IMR-90 (cell line): ENCODE results near the gene ACACB. TPM values are rescaled to one million over a fixed set of nuclear protein-coding genes. Genes with fewer than 3 reads are reported as not detected.

Experiments used
- ATAC-seq: fragments of 200-7000 bp; cut with Tn5 transposase; 2 replicates; pipeline ENCODE4 v1.9.1; 2020; ENCODE audit warnings: low read depth, mild to moderate bottlenecking, moderate library complexity
- BruUV-seq: library from RNA; stranded (reverse); fragments of 400-500 nt; replicated peaks from 2 replicates; lab custom pipeline; 2021; lab: Mats Ljungman, UMichigan
- CTCF ChIA-PET: fragments of 300-600 bp; formaldehyde crosslinking; extraction: SDS; loops from one replicate; lab custom pipeline; 2021; ENCODE audit warnings: antibody characterized with exemption; lab: Yijun Ruan, JAX
- POLR2A ChIA-PET: fragments of 300-600 bp; sonication (Branson Sonifier 250); formaldehyde crosslinking; loops from one replicate; lab custom pipeline; 2022; ENCODE audit warnings: antibody characterized with exemption; ENCODE audit not compliant: unreplicated experiment; lab: Charles Lee
- DNase-seq: peaks from one replicate; pipeline ENCODE4 v3.0.0; 2013
- H2AFZ ChIP-seq: replicated peaks from 2 replicates; pipeline ENCODE3; 2013; ENCODE audit warnings: low read length, mild to moderate bottlenecking; ENCODE audit not compliant: poor library complexity
- H2AK5ac ChIP-seq: 2 replicates; pipeline ENCODE4 v1.6.1; 2013; ENCODE audit warnings: low read depth, low read length, inconsistent platforms
- H2AK9ac ChIP-seq: replicated peaks from 2 replicates; pipeline ENCODE3; 2013; ENCODE audit warnings: mild to moderate bottlenecking, low read depth, low read length, moderate library complexity; ENCODE audit not compliant: poor library complexity
- H2BK120ac ChIP-seq: 2 replicates; pipeline ENCODE4 v1.6.1; 2013; ENCODE audit warnings: low read depth, low read length, inconsistent platforms
- H2BK15ac ChIP-seq: 3 replicates; pipeline ENCODE4 v1.6.1; 2013; ENCODE audit warnings: low read depth, low read length, inconsistent platforms
- H2BK20ac ChIP-seq: 2 replicates; pipeline ENCODE4 v1.6.1; 2013; ENCODE audit warnings: low read depth, mild to moderate bottlenecking, inconsistent platforms, low read length, moderate library complexity
- H2BK5ac ChIP-seq: 2 replicates; pipeline ENCODE4 v1.6.1; 2013; ENCODE audit warnings: mild to moderate bottlenecking, low read depth, low read length, inconsistent platforms; ENCODE audit not compliant: poor library complexity, severe bottlenecking
- H3K14ac ChIP-seq: replicated peaks from 2 replicates; pipeline ENCODE4 v1.6.1; 2013; ENCODE audit warnings: low read depth, low read length, inconsistent platforms
- H3K18ac ChIP-seq: 2 replicates; pipeline ENCODE4 v1.6.1; 2013; ENCODE audit warnings: low read depth, low read length, control low read depth
- H3K23ac ChIP-seq: 2 replicates; pipeline ENCODE4 v1.6.1; 2013; ENCODE audit warnings: low read depth, low read length, inconsistent platforms
- H3K27ac ChIP-seq: 2 replicates; pipeline ENCODE4 v1.5.1; 2013; ENCODE audit warnings: mild to moderate bottlenecking, control low read depth, low read length; ENCODE audit not compliant: insufficient read depth
- H3K27me3 ChIP-seq: 2 replicates; pipeline ENCODE4 v1.6.1; 2013; ENCODE audit warnings: low read length; ENCODE audit not compliant: control insufficient read depth, insufficient read depth
- H3K36me3 ChIP-seq: 2 replicates; pipeline ENCODE4 v1.6.1; 2013; ENCODE audit warnings: low read length, mixed read lengths; ENCODE audit not compliant: control insufficient read depth, insufficient read depth
- H3K4ac ChIP-seq: 2 replicates; pipeline ENCODE4 v1.6.1; 2013; ENCODE audit warnings: low read depth, low read length, inconsistent platforms
- H3K4me1 ChIP-seq: 2 replicates; pipeline ENCODE4 v1.6.1; 2013; ENCODE audit warnings: low read length, mixed read lengths; ENCODE audit not compliant: control insufficient read depth, insufficient read depth
- H3K4me2 ChIP-seq: 2 replicates; pipeline ENCODE4 v1.6.1; 2013; ENCODE audit warnings: low read depth, mild to moderate bottlenecking, control low read depth, low read length, moderate library complexity
- H3K4me3 ChIP-seq: 2 replicates; pipeline ENCODE4 v1.5.1; 2013; ENCODE audit warnings: low read depth, mild to moderate bottlenecking, control low read depth, low read length, moderate library complexity; ENCODE audit not compliant: insufficient read depth
- H3K56ac ChIP-seq: 2 replicates; pipeline ENCODE4 v1.6.1; 2013; ENCODE audit warnings: low read length, inconsistent platforms; ENCODE audit not compliant: insufficient read depth; ENCODE audit errors: extremely low read depth
- H3K79me1 ChIP-seq, 2 experiments: 2 replicates each; pipeline ENCODE4 v1.6.1; 2013; ENCODE audit warnings: low read length in 2 of 2, inconsistent platforms in 1 of 2, low read depth in 1 of 2
- H3K9ac ChIP-seq: 2 replicates; pipeline ENCODE4 v1.6.1; 2013; ENCODE audit warnings: low read depth, low read length, control low read depth
- H3K9me1 ChIP-seq: 2 replicates; pipeline ENCODE4 v1.6.1; 2013; ENCODE audit warnings: low read length, inconsistent platforms; ENCODE audit not compliant: insufficient read depth
- H3K9me3 ChIP-seq: 2 replicates; pipeline ENCODE4 v1.6.1; 2013; ENCODE audit warnings: low read length; ENCODE audit not compliant: control insufficient read depth, insufficient read depth
- H4K20me1 ChIP-seq: 2 replicates; pipeline ENCODE4 v1.6.1; 2013; ENCODE audit warnings: low read length, inconsistent platforms; ENCODE audit not compliant: insufficient read depth
- H4K5ac ChIP-seq: 2 replicates; pipeline ENCODE4 v1.6.1; 2013; ENCODE audit warnings: mild to moderate bottlenecking, low read depth, low read length, control low read depth
- H4K8ac ChIP-seq, 2 experiments: 2 replicates each; pipeline ENCODE4 v1.6.1; 2013; ENCODE audit warnings: low read depth in 2 of 2, low read length in 2 of 2, control low read depth in 1 of 2, inconsistent platforms in 1 of 2
- H4K91ac ChIP-seq: 2 replicates; pipeline ENCODE4 v1.6.1; 2013; ENCODE audit warnings: low read depth, low read length, inconsistent platforms; ENCODE audit not compliant: insufficient read depth
- BHLHE40 ChIP-seq: fragments of 150-350 bp; IDR thresholded peaks from 2 replicates; pipeline ENCODE4 v1.6.1; 2016; ENCODE audit warnings: mild to moderate bottlenecking, low read depth, low read length
- CEBPB ChIP-seq: IDR thresholded peaks from 2 replicates; pipeline ENCODE4 v1.6.1; 2012; ENCODE audit warnings: low read depth, low read length, improper control_type of control experiment
- CHD1 ChIP-seq: IDR thresholded peaks from 2 replicates; pipeline ENCODE4 v1.6.1; 2012; ENCODE audit warnings: low read depth, low read length, improper control_type of control experiment
- CTCF ChIP-seq: conservative IDR thresholded peaks from 2 replicates; pipeline ENCODE4 v1.5.1; 2012; ENCODE audit warnings: mild to moderate bottlenecking, low read depth, low read length, improper control_type of control experiment
- ELK1 ChIP-seq: fragments of 150-350 bp; IDR thresholded peaks from 2 replicates; pipeline ENCODE4 v1.6.1; 2016; ENCODE audit warnings: low read depth, mild to moderate bottlenecking, low read length, moderate library complexity, borderline replicate concordance
- FOS ChIP-seq: fragments of 150-350 bp; IDR thresholded peaks from 2 replicates; pipeline ENCODE4 v1.6.1; 2016; ENCODE audit warnings: low read depth, low read length
- MAFK ChIP-seq: IDR thresholded peaks from 2 replicates; pipeline ENCODE4 v1.6.1; 2012; ENCODE audit warnings: low read depth, low read length, improper control_type of control experiment
- MAZ ChIP-seq: IDR thresholded peaks from 2 replicates; pipeline ENCODE4 v1.6.1; 2012; ENCODE audit warnings: low read depth, mild to moderate bottlenecking, low read length, improper control_type of control experiment, moderate library complexity, borderline replicate concordance
- MXI1 ChIP-seq: IDR thresholded peaks from 2 replicates; pipeline ENCODE4 v1.6.1; 2012; ENCODE audit warnings: low read depth, mild to moderate bottlenecking, low read length, moderate library complexity, borderline replicate concordance
- NFE2L2 ChIP-seq: fragments of 150-350 bp; IDR thresholded peaks from 2 replicates; pipeline ENCODE4 v1.6.1; 2016; ENCODE audit warnings: low read depth, mild to moderate bottlenecking, low read length
- POLR2A ChIP-seq: IDR thresholded peaks from 2 replicates; pipeline ENCODE4 v1.6.1; 2012; ENCODE audit warnings: mild to moderate bottlenecking, low read depth, low read length
- RAD21 ChIP-seq: IDR thresholded peaks from 2 replicates; pipeline ENCODE4 v1.6.1; 2012; ENCODE audit warnings: low read length, improper control_type of control experiment
- RCOR1 ChIP-seq: IDR thresholded peaks from 2 replicates; pipeline ENCODE4 v1.6.1; 2012; ENCODE audit warnings: mild to moderate bottlenecking, low read length, improper control_type of control experiment; ENCODE audit not compliant: insufficient replicate concordance
- RFX5 ChIP-seq: IDR thresholded peaks from 2 replicates; pipeline ENCODE4 v1.8.0; 2012; ENCODE audit warnings: low read depth, mild to moderate bottlenecking, low read length, moderate library complexity
- SMC3 ChIP-seq: fragments of 150-350 bp; IDR thresholded peaks from 2 replicates; pipeline ENCODE4 v1.6.1; 2016; ENCODE audit warnings: low read depth, mild to moderate bottlenecking, antibody characterized with exemption, low read length, moderate library complexity
- WGBS, 2 experiments: methylation state at CpG; one replicate each; pipeline versions ENCODE4 v1.1.5 to v1.1.7; 2013; ENCODE audit warnings: missing lambda C conversion rate in 2 of 2; ENCODE audit not compliant: insufficient read length in 1 of 2; ENCODE audit errors: extremely low coverage in 2 of 2; 5-methylcytosine and 5-hydroxymethylcytosine counted together
- dilution Hi-C: fragments of 300-500 bp; cut with HindIII; formaldehyde crosslinking; loops from one replicate; pipeline ENCODE4 v1.14.3; 2018; ENCODE audit warnings: low sequenced_read_pairs; ENCODE audit not compliant: unreplicated experiment
- in situ Hi-C: fragments of 300-500 bp; cut with MboI; formaldehyde crosslinking; loops from 3 replicates; pipeline ENCODE4 v1.14.3; 2019; ENCODE audit warnings: low sequenced_read_pairs, inconsistent platforms, mixed read lengths
- intact Hi-C: fragments of 100-400 bp; cut with micrococcal nuclease; formaldehyde crosslinking; loops from 2 replicates; pipeline ENCODE4 v1.10.0; 2022
- polyA plus RNA-seq, 3 experiments: library from polyadenylated mRNA; depleted of rRNA; stranded (reverse); fragments of >200 nt; gene quantifications; 2 replicates each; pipeline ENCODE4 v1.2.3, GENCODE V29; 2012; ENCODE audit warnings: low replicate concordance in 1 of 3
- total RNA-seq: library from RNA; depleted of rRNA; stranded (reverse); fragments of >200 nt; gene quantifications from 2 replicates; pipeline ENCODE4 v1.2.3, GENCODE V29; 2012
- TF ChIP-seq, protein P1 (sequence below): fragments of 150-350 bp; IDR thresholded peaks from 2 replicates; pipeline ENCODE4 v1.6.1; 2017; ENCODE audit warnings: mild to moderate bottlenecking, antibody characterized with exemption, low read length, low read depth

The ACACB gene
- total and polyA plus RNA-seq, 2 of the 4 experiments (the other 2 are of a cell fraction), result 2.0 to 2.1 TPM

GRCh38 chr12:109287181-109287580 is 170.8 kb downstream of the ACACB start:
- no peaks in the 10 kb centered on the region for H3K79me1 ChIP-seq
- no peak overlapping the region for H2AK9ac ChIP-seq
- no peak overlapping the region for H3K4me3 ChIP-seq
- no peaks in the 10 kb centered on the region for H3K4me1 ChIP-seq
- H3K27me3 ChIP-seq, result peaks cover 2% of the 10 kb centered on the region; the same call in 1 of the 2 replicates
- H3K56ac ChIP-seq, result no peak overlapping the region
- no peak overlapping the region for H2AK5ac ChIP-seq
- no peak overlapping the region for H2BK20ac ChIP-seq
- H3K36me3 ChIP-seq, result no peaks in the 10 kb centered on the region
- H3K18ac ChIP-seq, result no peak overlapping the region
- H3K27ac ChIP-seq, result no peak overlapping the region
- H3K9me1 ChIP-seq, result no peaks in the 10 kb centered on the region
- no peak overlapping the region for H3K14ac ChIP-seq
- no peak overlapping the region for H2BK5ac ChIP-seq
- no peak overlapping the region for H2BK120ac ChIP-seq
- H3K9ac ChIP-seq, result no peak overlapping the region
- POLR2A ChIA-PET, result no interaction called here
- H2AFZ ChIP-seq, result no peak overlapping the region
- H4K91ac ChIP-seq, result no peak overlapping the region
- H4K5ac ChIP-seq, result no peak overlapping the region
- no peak for ATAC-seq
- TF ChIP-seq, protein P1, sequence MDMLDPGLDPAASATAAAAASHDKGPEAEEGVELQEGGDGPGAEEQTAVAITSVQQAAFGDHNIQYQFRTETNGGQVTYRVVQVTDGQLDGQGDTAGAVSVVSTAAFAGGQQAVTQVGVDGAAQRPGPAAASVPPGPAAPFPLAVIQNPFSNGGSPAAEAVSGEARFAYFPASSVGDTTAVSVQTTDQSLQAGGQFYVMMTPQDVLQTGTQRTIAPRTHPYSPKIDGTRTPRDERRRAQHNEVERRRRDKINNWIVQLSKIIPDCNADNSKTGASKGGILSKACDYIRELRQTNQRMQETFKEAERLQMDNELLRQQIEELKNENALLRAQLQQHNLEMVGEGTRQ, result no peak
- no peak for TF ChIP-seq MXI1
- no peak for TF ChIP-seq RCOR1
- TF ChIP-seq RAD21, result no peak
- TF ChIP-seq CHD1, result no peak
- no peak for TF ChIP-seq MAZ
- no peak for TF ChIP-seq BHLHE40
- TF ChIP-seq FOS, result no peak
- TF ChIP-seq CTCF, result no peak
- TF ChIP-seq NFE2L2, result no peak
- no peak for TF ChIP-seq POLR2A
- TF ChIP-seq MAFK, result no peak
- TF ChIP-seq ELK1, result no peak
- no peak for TF ChIP-seq SMC3
- no peak for TF ChIP-seq CEBPB
- no peak for TF ChIP-seq RFX5
- intact Hi-C loops (loop anchor here (2.0 kb wide), 1 partner anchor 44 kb away; no protein-coding TSS in a partner anchor), dilution Hi-C loops (no loop called here), in situ Hi-C loops (no loop called here)
- WGBS, 2 experiments, result no CpG with 5 or more reads among the region's 7 CpGs
- BruUV-seq, result no TSS peak
- H3K4ac ChIP-seq, result no peak overlapping the region
- H3K9me3 ChIP-seq, result no peaks in the 10 kb centered on the region
- H4K8ac ChIP-seq, result no peak overlapping the region
- CTCF ChIA-PET, result no interaction called here
- H2BK15ac ChIP-seq, result no peak overlapping the region
- H3K4me2 ChIP-seq, result no peak overlapping the region
- H3K23ac ChIP-seq, result no peak overlapping the region
- no peaks in the 10 kb centered on the region for H4K20me1 ChIP-seq
- no peak for DNase-seq
